BLaER1 treated with 17β-estradiol and CSF1 and Interleukin-3, amounts not matched to agents 10 nM and 100 nM (cell line): Measurements from ENCODE around the gene CCDC110.

ENCODE experiments used
- H3K27ac ChIP-seq, 11 experiments: shearing (Covaris generic); formaldehyde crosslinking; 2 replicates each; pipeline ENCODE4 v1.8.1; 2022
- H3K27me3 ChIP-seq, 11 experiments: shearing (Covaris generic); formaldehyde crosslinking; 2 replicates each; pipeline ENCODE4 v1.8.1; 2022
- H3K36me3 ChIP-seq, 11 experiments: shearing (Covaris generic); formaldehyde crosslinking; 2 replicates each; pipeline ENCODE4 v1.8.1; 2022
- H3K4me1 ChIP-seq, 10 experiments: shearing (Covaris generic); formaldehyde crosslinking; 2 replicates each; pipeline ENCODE4 v1.8.1; 2022
- H3K4me2 ChIP-seq, 11 experiments: shearing (Covaris generic); formaldehyde crosslinking; 2 replicates each; pipeline ENCODE4 v1.8.1; 2022
- H3K4me3 ChIP-seq, 10 experiments: shearing (Covaris generic); formaldehyde crosslinking; 2 replicates each; pipeline ENCODE4 v1.8.1; 2022
- H3K9ac ChIP-seq, 11 experiments: shearing (Covaris generic); formaldehyde crosslinking; 2 replicates each; pipeline ENCODE4 v1.8.1; 2022
- H3K9me3 ChIP-seq, 11 experiments: shearing (Covaris generic); formaldehyde crosslinking; replicated peaks in 1 of 11; 2 replicates each; pipeline ENCODE4 v1.8.1; 2022
- H4K20me1 ChIP-seq, 11 experiments: shearing (Covaris generic); formaldehyde crosslinking; 2 replicates each; pipeline ENCODE4 v1.8.1; 2022
- Cebpa-rat ChIP-seq, 11 experiments: shearing (Covaris generic); IDR thresholded peaks; 2 replicates each; pipeline ENCODE4 v1.8.1; 2022

Gene CCDC110

GRCh38 chr4:185469580-185470154 lies 1.9 kb downstream of the CCDC110 start:
- Histone ChIP-seq H3K4me3 (no peak overlapping the region), H3K27ac (no peak overlapping the region), H3K4me1 (peaks cover 13 to 20% (median 13%) of the 10 kb centered on the region in 10 experiments; a peak in 16 of 20 replicates), H3K9ac (no peak overlapping the region), H4K20me1 (no peaks in the 10 kb centered on the region), H3K4me2 (peak overlapping the region in 1 of 11 experiments; percentile 95; a peak in 2 of 22 replicates), H3K36me3 (no peaks in the 10 kb centered on the region), H3K27me3 (peaks cover 0 to 16% (median 10%) of the 10 kb centered on the region in 11 experiments; a peak in 16 of 22 replicates), H3K9me3 (peaks cover 0 to 6% (median 0%) of the 10 kb centered on the region in 11 experiments; a peak in 1 of 22 replicates)
- TF ChIP-seq Cebpa-rat (IDR thresholded peaks at IDR 0.05), result no peak

DNA sequence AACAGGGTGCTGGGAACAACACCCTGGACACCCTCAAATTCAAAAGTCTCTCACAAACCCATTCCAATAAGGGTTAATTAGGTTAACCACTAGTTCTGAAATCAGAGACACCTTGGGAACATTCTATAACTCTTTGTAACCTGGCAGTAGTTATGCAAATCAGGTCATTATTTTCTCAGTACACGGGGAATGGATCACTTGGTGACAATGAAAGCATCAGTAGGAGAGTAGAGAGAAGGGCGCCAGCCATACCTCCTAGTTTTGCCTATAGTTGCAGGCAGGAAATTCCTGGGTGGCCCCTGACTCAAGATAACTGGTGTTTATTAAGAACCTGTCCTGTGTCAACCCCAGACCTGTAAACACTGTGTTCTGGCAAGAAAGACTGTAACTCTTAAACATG lies 2.5 kb downstream of the CCDC110 start:
- peaks cover 0 to 16% (median 10%) of the 10 kb centered on the region in 11 experiments; a peak in 16 of 22 replicates for H3K27me3 ChIP-seq
- no peaks in the 10 kb centered on the region for H3K36me3 ChIP-seq
- H3K9ac ChIP-seq, result no peak overlapping the region
- no peak overlapping the region for H3K4me3 ChIP-seq
- H3K4me2 ChIP-seq, result no peak overlapping the region
- H3K9me3 ChIP-seq, result peaks cover 0 to 6% (median 0%) of the 10 kb centered on the region in 11 experiments; a peak in 1 of 22 replicates
- TF ChIP-seq Cebpa-rat (IDR thresholded peaks at IDR 0.05), result no peak
- H3K4me1 ChIP-seq, result peaks cover 13 to 20% (median 17%) of the 10 kb centered on the region in 10 experiments; a peak in 17 of 20 replicates
- H4K20me1 ChIP-seq, result no peaks in the 10 kb centered on the region
- H3K27ac ChIP-seq, result no peak overlapping the region

- Histone ChIP-seq H3K27me3 (peaks cover 0 to 16% (median 8%) of the 10 kb centered on the region in 11 experiments; a peak in 16 of 22 replicates), H3K9me3 (no peaks in the 10 kb centered on the region), H3K27ac (no peak overlapping the region), H4K20me1 (no peaks in the 10 kb centered on the region), H3K36me3 (no peaks in the 10 kb centered on the region), H3K4me2 (no peak overlapping the region), H3K4me1 (peaks cover 13 to 20% (median 17%) of the 10 kb centered on the region in 10 experiments; a peak in 17 of 20 replicates), H3K4me3 (no peak overlapping the region), H3K9ac (no peak overlapping the region)
- no peak for TF ChIP-seq Cebpa-rat (IDR thresholded peaks at IDR 0.05)
These were observed 3.5 kb downstream of the CCDC110 start for GRCh38 chr4:185467991-185468390.

- Histone ChIP-seq H3K27ac (no peak overlapping the region), H3K9ac (no peak overlapping the region), H3K36me3 (no peaks in the 10 kb centered on the region), H3K4me3 (no peak overlapping the region), H3K27me3 (peaks cover 0 to 10% (median 5%) of the 10 kb centered on the region in 11 experiments; a peak in 16 of 22 replicates), H3K4me1 (peaks cover 10 to 17% (median 14%) of the 10 kb centered on the region in 10 experiments; a peak in 17 of 20 replicates), H3K4me2 (no peak overlapping the region), H4K20me1 (no peaks in the 10 kb centered on the region), H3K9me3 (no peaks in the 10 kb centered on the region)
- TF ChIP-seq Cebpa-rat (IDR thresholded peaks at IDR 0.05), result no peak
These were observed 4.4 kb downstream of the CCDC110 start for GRCh38 chr4:185467101-185467500.

DNA sequence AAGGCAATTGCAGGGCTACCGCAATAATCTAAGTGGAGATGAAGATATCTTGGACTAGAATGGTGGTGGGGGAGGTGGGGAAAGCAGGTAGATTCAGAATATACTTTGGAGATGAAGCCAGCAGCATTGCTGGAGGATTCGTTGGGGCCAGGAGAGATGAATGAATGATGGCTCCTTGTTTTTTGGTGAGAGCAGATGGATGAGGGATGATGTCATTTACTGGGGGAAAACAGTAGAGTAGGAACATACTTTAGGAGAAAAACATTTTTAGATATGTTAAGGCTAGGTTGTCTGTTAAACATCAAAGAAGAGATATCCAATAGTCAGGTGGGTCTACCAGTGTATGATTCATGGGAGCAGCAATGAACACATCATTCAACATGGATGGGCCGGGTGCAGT lies 5.8 kb downstream of the CCDC110 start:
- no peak overlapping the region for H3K4me2 ChIP-seq
- H3K9me3 ChIP-seq, result no peaks in the 10 kb centered on the region
- no peak for TF ChIP-seq Cebpa-rat (IDR thresholded peaks at IDR 0.05)
- H3K9ac ChIP-seq, result no peak overlapping the region
- H3K27ac ChIP-seq, result no peak overlapping the region
- H3K4me3 ChIP-seq, result no peak overlapping the region
- H3K36me3 ChIP-seq, result no peaks in the 10 kb centered on the region
- 0 out of 22 replicates have a peak, but pooled peaks cover 0 to 7% (median 0%) of the 10 kb centered on the region in 11 experiments for H3K27me3 ChIP-seq
- peaks cover 5 to 14% (median 8%) of the 10 kb centered on the region in 10 experiments; a peak in 15 of 20 replicates for H3K4me1 ChIP-seq
- H4K20me1 ChIP-seq, result no peaks in the 10 kb centered on the region

DNA sequence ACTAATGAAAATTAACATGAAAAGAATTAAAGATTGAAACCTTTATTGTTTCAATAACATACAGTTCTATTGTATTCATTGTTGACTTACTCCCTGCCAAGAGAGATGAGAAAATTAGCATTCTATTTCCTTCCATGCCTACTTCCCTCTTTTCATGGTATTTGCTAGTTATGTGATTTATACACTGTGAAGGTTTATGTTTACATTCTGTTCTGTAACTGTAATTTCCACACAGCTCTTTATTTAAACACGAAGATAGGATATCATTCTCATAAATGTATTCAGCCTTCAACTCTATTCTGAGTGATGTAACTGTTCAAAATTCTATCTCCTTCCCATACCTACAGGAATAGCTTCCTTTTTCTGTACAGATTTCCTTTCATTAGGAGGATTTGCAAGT lies 6.6 kb downstream of the CCDC110 start:
- Histone ChIP-seq H3K9ac (no peak overlapping the region), H3K27ac (no peak overlapping the region), H3K9me3 (no peaks in the 10 kb centered on the region), H3K27me3 (0 out of 22 replicates have a peak, but pooled peaks cover 0 to 7% (median 0%) of the 10 kb centered on the region in 11 experiments), H3K4me3 (no peak overlapping the region), H3K4me1 (peaks cover 0 to 14% (median 0%) of the 10 kb centered on the region in 10 experiments; a peak in 4 of 20 replicates), H3K4me2 (peak overlapping the region in 1 of 11 experiments; percentile 26; a peak in 1 of 22 replicates), H4K20me1 (no peaks in the 10 kb centered on the region), H3K36me3 (no peaks in the 10 kb centered on the region)
- TF ChIP-seq Cebpa-rat (IDR thresholded peaks at IDR 0.05), result no peak

GRCh38 chr4:185464183-185464582 lies 7.3 kb downstream of the CCDC110 start:
- Histone ChIP-seq H3K4me3 (no peak overlapping the region), H3K36me3 (no peaks in the 10 kb centered on the region), H3K4me2 (no peak overlapping the region), H4K20me1 (no peaks in the 10 kb centered on the region), H3K27me3 (no peaks in the 10 kb centered on the region), H3K4me1 (peaks cover 0 to 14% (median 0%) of the 10 kb centered on the region in 10 experiments; a peak in 3 of 20 replicates), H3K9me3 (no peaks in the 10 kb centered on the region), H3K27ac (no peak overlapping the region), H3K9ac (no peak overlapping the region)
- TF ChIP-seq Cebpa-rat (IDR thresholded peaks at IDR 0.05), result no peak

DNA sequence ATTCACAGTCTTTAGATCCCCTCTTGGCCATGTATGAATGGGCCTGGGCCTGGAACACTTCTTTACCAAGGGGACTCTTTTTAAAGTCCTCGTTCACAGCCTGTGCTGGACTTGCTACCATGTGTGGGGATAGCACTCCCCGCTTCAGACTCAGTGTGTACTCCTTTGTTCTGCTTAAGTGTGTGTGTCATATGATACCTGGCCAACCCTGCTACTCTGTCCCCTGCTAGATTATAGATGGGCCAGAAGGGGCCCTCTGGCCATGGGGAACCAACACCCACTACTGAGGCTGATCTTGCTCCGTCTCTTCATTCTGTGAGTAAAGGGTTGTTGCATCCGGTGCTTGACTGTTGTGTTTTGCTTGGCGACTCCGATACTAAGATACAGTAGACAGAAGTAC lies 8.0 kb downstream of the CCDC110 start:
- no peak overlapping the region for H3K9ac ChIP-seq
- no peaks in the 10 kb centered on the region for H3K27me3 ChIP-seq
- H3K4me3 ChIP-seq, result no peak overlapping the region
- H3K36me3 ChIP-seq, result no peaks in the 10 kb centered on the region
- TF ChIP-seq Cebpa-rat (IDR thresholded peaks at IDR 0.05), result no peak
- H3K27ac ChIP-seq, result no peak overlapping the region
- H3K4me2 ChIP-seq, result no peak overlapping the region
- H3K4me1 ChIP-seq, result peaks cover 0 to 14% (median 0%) of the 10 kb centered on the region in 10 experiments; a peak in 3 of 20 replicates
- no peaks in the 10 kb centered on the region for H3K9me3 ChIP-seq
- no peaks in the 10 kb centered on the region for H4K20me1 ChIP-seq

- H3K9ac ChIP-seq, result no peak overlapping the region
- H3K4me1 ChIP-seq, result peaks cover 0 to 14% (median 0%) of the 10 kb centered on the region in 10 experiments; a peak in 3 of 20 replicates
- TF ChIP-seq Cebpa-rat (IDR thresholded peaks at IDR 0.05), result no peak
- no peaks in the 10 kb centered on the region for H3K9me3 ChIP-seq
- H3K27me3 ChIP-seq, result no peaks in the 10 kb centered on the region
- no peaks in the 10 kb centered on the region for H3K36me3 ChIP-seq
- no peak overlapping the region for H3K4me3 ChIP-seq
- no peaks in the 10 kb centered on the region for H4K20me1 ChIP-seq
- no peak overlapping the region for H3K27ac ChIP-seq
- H3K4me2 ChIP-seq, result no peak overlapping the region
These were observed 10.0 kb downstream of the CCDC110 start for GRCh38 chr4:185461565-185461964.

- Histone ChIP-seq H3K36me3 (no peaks in the 10 kb centered on the region), H3K4me3 (no peak overlapping the region), H4K20me1 (no peaks in the 10 kb centered on the region), H3K27me3 (no peaks in the 10 kb centered on the region), H3K9ac (no peak overlapping the region), H3K27ac (no peak overlapping the region), H3K9me3 (no peaks in the 10 kb centered on the region), H3K4me2 (no peak overlapping the region), H3K4me1 (no peaks in the 10 kb centered on the region)
- no peak for TF ChIP-seq Cebpa-rat (IDR thresholded peaks at IDR 0.05)
These were observed 14.4 kb downstream of the CCDC110 start for GRCh38 chr4:185457136-185457535.
